ENCODE measurements around the gene FYTTD1.
"Not testable (repeated sequence)": the region's sequence is repeated elsewhere in the genome, so short reads cannot be mapped to it uniquely, and the experiment has no call there.

- TF ChIP-seq CTCF (IDR thresholded peaks at IDR 0.05; ENCODE audit: poor library complexity, severe bottlenecking); TAF1 (IDR thresholded peaks at IDR 0.05; ENCODE audit: low read depth); POLR2AphosphoS5 (IDR thresholded peaks at IDR 0.05); MXI1 (conservative IDR thresholded peaks at IDR 0.05; ENCODE audit: poor library complexity, severe bottlenecking); EP300 (conservative IDR thresholded peaks at IDR 0.05; ENCODE audit: poor library complexity, severe bottlenecking); REST (IDR thresholded peaks at IDR 0.05; ENCODE audit: borderline replicate concordance); EZH2 (IDR thresholded peaks at IDR 0.05; ENCODE audit: borderline replicate concordance, insufficient read depth, low read length, poor library complexity, severe bottlenecking); RAD21 (conservative IDR thresholded peaks at IDR 0.05): not testable (repeated sequence)
These were observed 38.7 kb upstream of the FYTTD1 start for GRCh38 chr3:197710965-197711364.

Data from neural cell (in vitro differentiated cells).